ENCODE data around the gene ZNF487. TPM values are rescaled to one million over a fixed set of nuclear protein-coding genes. Genes with fewer than 3 reads are reported as not detected.
A peak's percentile ranks its signal among the peaks of the same experiment; 100 is the strongest.
"Not testable (repeated sequence)": the region's sequence is repeated elsewhere in the genome, so short reads cannot be mapped to it uniquely, and the experiment has no call there.

ZNF487 gene
- total RNA-seq, 1 donor from 2014 or later, result 7.1 TPM

GRCh38 chr10:43458227-43458626 lies 21.3 kb downstream of the ZNF487 start:
- no peak for DNase-seq (ENCODE audit: low spot score, unreplicated experiment)
- TF ChIP-seq, protein P1, sequence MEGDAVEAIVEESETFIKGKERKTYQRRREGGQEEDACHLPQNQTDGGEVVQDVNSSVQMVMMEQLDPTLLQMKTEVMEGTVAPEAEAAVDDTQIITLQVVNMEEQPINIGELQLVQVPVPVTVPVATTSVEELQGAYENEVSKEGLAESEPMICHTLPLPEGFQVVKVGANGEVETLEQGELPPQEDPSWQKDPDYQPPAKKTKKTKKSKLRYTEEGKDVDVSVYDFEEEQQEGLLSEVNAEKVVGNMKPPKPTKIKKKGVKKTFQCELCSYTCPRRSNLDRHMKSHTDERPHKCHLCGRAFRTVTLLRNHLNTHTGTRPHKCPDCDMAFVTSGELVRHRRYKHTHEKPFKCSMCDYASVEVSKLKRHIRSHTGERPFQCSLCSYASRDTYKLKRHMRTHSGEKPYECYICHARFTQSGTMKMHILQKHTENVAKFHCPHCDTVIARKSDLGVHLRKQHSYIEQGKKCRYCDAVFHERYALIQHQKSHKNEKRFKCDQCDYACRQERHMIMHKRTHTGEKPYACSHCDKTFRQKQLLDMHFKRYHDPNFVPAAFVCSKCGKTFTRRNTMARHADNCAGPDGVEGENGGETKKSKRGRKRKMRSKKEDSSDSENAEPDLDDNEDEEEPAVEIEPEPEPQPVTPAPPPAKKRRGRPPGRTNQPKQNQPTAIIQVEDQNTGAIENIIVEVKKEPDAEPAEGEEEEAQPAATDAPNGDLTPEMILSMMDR (IDR thresholded peaks at IDR 0.05; ENCODE audit: unreplicated experiment), result no peak
- peaks cover 18% of the 10 kb centered on the region for H3K4me1 Mint-ChIP-seq (ENCODE audit: low read depth)
- no peaks in the 10 kb centered on the region for H3K9me3 Mint-ChIP-seq (ENCODE audit: low read depth)
- H3K4me3 Mint-ChIP-seq (ENCODE audit: low read depth), result no peak overlapping the region
- H3K36me3 Mint-ChIP-seq (ENCODE audit: insufficient read depth), result no peaks in the 10 kb centered on the region
- no peaks in the 10 kb centered on the region for H3K27me3 Mint-ChIP-seq
- no peak overlapping the region for H3K27ac Mint-ChIP-seq

- Mint-ChIP-seq H3K27me3 (no peaks in the 10 kb centered on the region), H3K27ac (peak overlapping the region; percentile 81), H3K36me3 (ENCODE audit: insufficient read depth) (no peaks in the 10 kb centered on the region), H3K4me3 (ENCODE audit: low read depth) (no peak overlapping the region), H3K4me1 (ENCODE audit: low read depth) (peaks cover 6% of the 10 kb centered on the region), H3K9me3 (ENCODE audit: low read depth) (no peaks in the 10 kb centered on the region)
- no peak for DNase-seq (ENCODE audit: low spot score, unreplicated experiment)
- TF ChIP-seq, protein P1 (IDR thresholded peaks at IDR 0.05; ENCODE audit: unreplicated experiment), result peak; percentile 80
Observed at GRCh38 chr10:43461950-43462349, 25.0 kb downstream of the ZNF487 start.

GRCh38 chr10:43465086-43465735 lies 28.3 kb downstream of the ZNF487 start:
- not testable (repeated sequence) for H3K4me3 Mint-ChIP-seq (ENCODE audit: low read depth); H3K36me3 Mint-ChIP-seq (ENCODE audit: insufficient read depth); H3K4me1 Mint-ChIP-seq (ENCODE audit: low read depth); H3K9me3 Mint-ChIP-seq (ENCODE audit: low read depth); H3K27ac Mint-ChIP-seq; DNase-seq (ENCODE audit: low spot score, unreplicated experiment); H3K27me3 Mint-ChIP-seq

DNA sequence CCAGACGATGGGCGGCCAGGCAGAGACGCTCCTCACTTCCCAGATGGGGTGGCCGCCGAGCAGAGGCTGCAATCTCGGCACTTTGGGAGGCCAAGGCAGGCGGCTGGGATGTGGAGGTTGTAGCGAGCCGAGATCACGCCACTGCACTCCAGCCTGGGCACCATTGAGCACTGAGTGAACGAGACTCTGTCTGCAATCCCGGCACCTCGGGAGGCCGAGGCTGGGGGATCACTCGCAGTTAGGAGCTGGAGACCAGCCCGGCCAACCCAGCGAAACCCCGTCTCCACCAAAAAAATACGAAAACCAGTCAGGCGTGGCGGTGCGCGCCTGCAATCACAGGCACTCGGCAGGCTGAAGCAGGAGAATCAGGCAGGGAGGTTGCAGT lies 28.8 kb downstream of the ZNF487 start:
- not testable (repeated sequence) for H3K27me3 Mint-ChIP-seq; H3K9me3 Mint-ChIP-seq (ENCODE audit: low read depth); H3K36me3 Mint-ChIP-seq (ENCODE audit: insufficient read depth); H3K4me1 Mint-ChIP-seq (ENCODE audit: low read depth); H3K27ac Mint-ChIP-seq; H3K4me3 Mint-ChIP-seq (ENCODE audit: low read depth); DNase-seq (ENCODE audit: low spot score, unreplicated experiment)

DNA sequence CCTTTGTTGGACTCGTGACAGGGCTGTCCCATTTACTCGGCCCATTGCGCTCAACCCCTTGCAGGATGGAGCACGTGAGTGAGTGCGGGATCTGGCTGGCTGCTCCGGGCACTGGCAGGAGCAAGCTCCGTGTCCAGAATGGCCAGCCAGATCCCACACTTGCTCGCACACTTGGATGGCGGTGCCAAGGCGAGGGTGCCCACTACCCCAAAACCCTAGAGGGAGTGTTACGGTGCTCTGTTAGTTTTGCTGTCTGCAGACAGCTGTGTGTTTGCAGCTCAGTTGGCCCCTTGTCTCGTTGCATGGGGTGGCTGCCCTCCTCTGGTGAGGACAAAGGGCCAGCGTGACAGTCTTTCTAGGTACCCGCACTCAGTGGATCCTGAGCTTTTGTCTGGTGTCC lies 34.2 kb downstream of the ZNF487 start:
- TF ChIP-seq, protein P1 (IDR thresholded peaks at IDR 0.05; ENCODE audit: unreplicated experiment), result no peak
- no peaks in the 10 kb centered on the region for H3K27me3 Mint-ChIP-seq
- H3K4me3 Mint-ChIP-seq (ENCODE audit: low read depth), result no peak overlapping the region
- H3K36me3 Mint-ChIP-seq (ENCODE audit: insufficient read depth), result no peaks in the 10 kb centered on the region
- H3K9me3 Mint-ChIP-seq (ENCODE audit: low read depth), result no peaks in the 10 kb centered on the region
- DNase-seq (ENCODE audit: low spot score, unreplicated experiment), result no peak
- H3K27ac Mint-ChIP-seq, result no peak overlapping the region
- H3K4me1 Mint-ChIP-seq (ENCODE audit: low read depth), result no peaks in the 10 kb centered on the region

DNA sequence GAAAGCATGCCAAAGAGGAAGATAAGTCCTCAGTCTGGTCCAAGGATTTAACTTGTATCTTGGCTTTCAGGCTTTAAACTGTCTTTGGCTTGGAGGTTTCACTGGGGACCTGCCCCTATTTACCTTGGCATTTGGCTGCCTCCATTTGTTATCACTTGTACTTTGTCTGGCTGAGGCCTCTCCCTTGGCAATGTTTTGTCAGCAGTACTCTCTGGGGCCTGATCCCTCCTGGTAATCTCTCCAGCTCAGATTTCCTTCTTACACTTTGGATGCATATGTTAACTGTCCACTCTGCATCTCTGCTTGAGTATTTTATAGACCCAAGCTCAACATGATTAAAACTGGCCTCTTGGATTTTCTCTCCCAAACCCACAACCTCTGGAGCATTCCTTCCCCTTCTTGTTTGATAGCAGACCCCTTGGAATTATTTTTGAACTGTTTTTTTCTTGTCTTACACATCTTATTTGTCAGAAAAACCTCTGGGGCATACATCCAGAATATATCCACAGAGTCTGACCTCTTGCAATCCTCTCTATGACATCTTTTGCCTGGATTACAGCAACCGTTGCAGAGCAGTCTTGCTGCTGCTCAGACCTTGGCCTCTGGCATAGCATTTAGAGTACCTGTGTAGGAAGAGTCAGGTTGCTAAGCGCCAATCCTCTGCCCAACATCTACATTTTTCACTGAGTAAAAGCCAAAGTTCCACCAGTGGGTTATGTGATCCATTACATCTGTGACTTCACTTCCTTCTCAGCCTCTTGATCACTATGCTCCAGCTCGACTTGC lies 35.2 kb downstream of the ZNF487 start:
- Mint-ChIP-seq H3K36me3 (ENCODE audit: insufficient read depth) (no peaks in the 10 kb centered on the region), H3K27me3 (no peaks in the 10 kb centered on the region), H3K4me3 (ENCODE audit: low read depth) (no peak overlapping the region), H3K4me1 (ENCODE audit: low read depth) (no peaks in the 10 kb centered on the region), H3K27ac (no peak overlapping the region), H3K9me3 (ENCODE audit: low read depth) (no peaks in the 10 kb centered on the region)
- TF ChIP-seq, protein P1 (IDR thresholded peaks at IDR 0.05; ENCODE audit: unreplicated experiment), result no peak
- DNase-seq (ENCODE audit: low spot score, unreplicated experiment), result no peak

Data from progenitor cell of endocrine pancreas (in vitro differentiated cells).